ENCODE measurements around the gene KRTAP12-2.

KRTAP12-2 gene

GRCh38 chr21:44625756-44626155 lies 41.0 kb downstream of the KRTAP12-2 start:
- H3K27ac ChIP-seq: no peak overlapping the region
- no peaks in the 10 kb centered on the region for H3K4me1 ChIP-seq (ENCODE audit: low read depth, poor library complexity, severe bottlenecking)
- H3K4me3 ChIP-seq (IDR thresholded peaks at IDR 0.05; ENCODE audit: insufficient read depth, low read depth, low read length): no peak overlapping the region
- no peak overlapping the region for H3K4me2 ChIP-seq
- TF ChIP-seq CTCF (conservative IDR thresholded peaks at IDR 0.05; ENCODE audit: low read depth, low read length): no peak
- no peak overlapping the region for H3K9ac ChIP-seq
- H3K79me2 ChIP-seq (ENCODE audit: insufficient read depth, low read depth): no peaks in the 10 kb centered on the region
- no peak overlapping the region for H2AFZ ChIP-seq (ENCODE audit: low read depth)
- H3K36me3 ChIP-seq (ENCODE audit: insufficient read depth): no peaks in the 10 kb centered on the region
- H4K20me1 ChIP-seq (ENCODE audit: insufficient read depth): no peaks in the 10 kb centered on the region
- H3K27me3 ChIP-seq (ENCODE audit: insufficient read depth, low read depth): peaks cover 18% of the 10 kb centered on the region

- no peak overlapping the region for H3K4me2 ChIP-seq
- H3K4me3 ChIP-seq (IDR thresholded peaks at IDR 0.05; ENCODE audit: insufficient read depth, low read depth, low read length): no peak overlapping the region
- no peaks in the 10 kb centered on the region for H3K36me3 ChIP-seq (ENCODE audit: insufficient read depth)
- H3K27ac ChIP-seq: no peak overlapping the region
- H3K4me1 ChIP-seq (ENCODE audit: low read depth, poor library complexity, severe bottlenecking): no peaks in the 10 kb centered on the region
- no peak for TF ChIP-seq CTCF (conservative IDR thresholded peaks at IDR 0.05; ENCODE audit: low read depth, low read length)
- no peaks in the 10 kb centered on the region for H4K20me1 ChIP-seq (ENCODE audit: insufficient read depth)
- no peak overlapping the region for H2AFZ ChIP-seq (ENCODE audit: low read depth)
- no peaks in the 10 kb centered on the region for H3K79me2 ChIP-seq (ENCODE audit: insufficient read depth, low read depth)
- H3K27me3 ChIP-seq (ENCODE audit: insufficient read depth, low read depth): peaks cover 24% of the 10 kb centered on the region
- no peak overlapping the region for H3K9ac ChIP-seq
Observed at GRCh38 chr21:44623575-44623974, 43.2 kb downstream of the KRTAP12-2 start.

GRCh38 chr21:44619886-44620285 lies 46.8 kb downstream of the KRTAP12-2 start:
- H3K4me2 ChIP-seq: no peak overlapping the region
- no peaks in the 10 kb centered on the region for H3K79me2 ChIP-seq (ENCODE audit: insufficient read depth, low read depth)
- TF ChIP-seq CTCF (conservative IDR thresholded peaks at IDR 0.05; ENCODE audit: low read depth, low read length): no peak
- no peaks in the 10 kb centered on the region for H3K4me1 ChIP-seq (ENCODE audit: low read depth, poor library complexity, severe bottlenecking)
- no peak overlapping the region for H3K27ac ChIP-seq
- no peak overlapping the region for H3K4me3 ChIP-seq (IDR thresholded peaks at IDR 0.05; ENCODE audit: insufficient read depth, low read depth, low read length)
- H3K27me3 ChIP-seq (ENCODE audit: insufficient read depth, low read depth): peaks cover 33% of the 10 kb centered on the region
- H3K36me3 ChIP-seq (ENCODE audit: insufficient read depth): no peaks in the 10 kb centered on the region
- H3K9ac ChIP-seq: no peak overlapping the region
- H2AFZ ChIP-seq (ENCODE audit: low read depth): no peak overlapping the region
- H4K20me1 ChIP-seq (ENCODE audit: insufficient read depth): no peaks in the 10 kb centered on the region

- H2AFZ ChIP-seq (ENCODE audit: low read depth): no peak overlapping the region
- no peak overlapping the region for H3K9ac ChIP-seq
- no peaks in the 10 kb centered on the region for H3K79me2 ChIP-seq (ENCODE audit: insufficient read depth, low read depth)
- no peak overlapping the region for H3K4me2 ChIP-seq
- H3K27me3 ChIP-seq (ENCODE audit: insufficient read depth, low read depth): peaks cover 36% of the 10 kb centered on the region
- no peak for TF ChIP-seq CTCF (conservative IDR thresholded peaks at IDR 0.05; ENCODE audit: low read depth, low read length)
- H3K4me3 ChIP-seq (IDR thresholded peaks at IDR 0.05; ENCODE audit: insufficient read depth, low read depth, low read length): no peak overlapping the region
- no peaks in the 10 kb centered on the region for H3K4me1 ChIP-seq (ENCODE audit: low read depth, poor library complexity, severe bottlenecking)
- no peaks in the 10 kb centered on the region for H4K20me1 ChIP-seq (ENCODE audit: insufficient read depth)
- H3K27ac ChIP-seq: no peak overlapping the region
- no peaks in the 10 kb centered on the region for H3K36me3 ChIP-seq (ENCODE audit: insufficient read depth)
Observed at GRCh38 chr21:44618909-44619308, 47.8 kb downstream of the KRTAP12-2 start.

Measured in KMS-11 (cell line).